Natural killer cell (primary cell): ENCODE measurements around the gene CEP57. TPM values are rescaled to one million over a fixed set of nuclear protein-coding genes. Genes with fewer than 3 reads are reported as not detected.

Experiments
- ATAC-seq, 3 donors: fragments of 150-1000 bp in 2 of 3; fragments of 200-7000 bp in 1 of 3; cut with Tn5 transposase; 1 replicate in 1 of 3; 2 replicates in 2 of 3; pipeline ENCODE4 v1.10.0; 2021; ENCODE audit warnings: mild to moderate bottlenecking in 2 of 3, moderate library complexity in 2 of 3
- DNase-seq, 2 donors: peaks; one replicate each; pipeline versions ENCODE4 v3.0.0 to v3.0.0-alpha.2; 2013 to 2021; ENCODE audit warnings: mixed read lengths in 1 of 2
- H3K27ac ChIP-seq: one replicate; pipeline ENCODE4 v1.5.1; 2013; ENCODE audit warnings: mild to moderate bottlenecking, low read length
- H3K27me3 ChIP-seq: one replicate; pipeline ENCODE4 v1.6.1; 2013; ENCODE audit warnings: low read length; ENCODE audit not compliant: control insufficient read depth, insufficient read depth
- H3K36me3 ChIP-seq: one replicate; pipeline ENCODE4 v1.6.1; 2013; ENCODE audit warnings: low read length; ENCODE audit not compliant: control insufficient read depth, insufficient read depth
- H3K4me1 ChIP-seq: one replicate; pipeline ENCODE4 v1.6.1; 2013; ENCODE audit warnings: low read length; ENCODE audit not compliant: control insufficient read depth, insufficient read depth
- H3K4me3 ChIP-seq: one replicate; pipeline ENCODE4 v1.5.1; 2013; ENCODE audit warnings: low read length
- H3K9me3 ChIP-seq: one replicate; pipeline ENCODE4 v1.6.1; 2013; ENCODE audit warnings: low read length; ENCODE audit not compliant: control insufficient read depth, insufficient read depth
- H3K27ac Mint-ChIP-seq, 2 donors: one replicate each; pipeline ENCODE4 v1.8.0; 2022; ENCODE audit warnings: mild to moderate bottlenecking in 2 of 2, mixed read lengths in 2 of 2, moderate library complexity in 1 of 2
- H3K27me3 Mint-ChIP-seq, 2 donors: one replicate each; pipeline ENCODE4 v1.8.0; 2022; ENCODE audit warnings: low read depth in 2 of 2, mixed read lengths in 2 of 2
- H3K36me3 Mint-ChIP-seq: one replicate; pipeline ENCODE4 v1.8.0; 2022; ENCODE audit warnings: mixed read lengths
- H3K4me1 Mint-ChIP-seq, 2 donors: one replicate each; pipeline ENCODE4 v1.8.0; 2022; ENCODE audit warnings: mixed read lengths in 2 of 2
- H3K4me3 Mint-ChIP-seq: one replicate; pipeline ENCODE4 v1.8.0; 2022; ENCODE audit warnings: mild to moderate bottlenecking, moderate library complexity, mixed read lengths
- H3K9me3 Mint-ChIP-seq, 2 donors: one replicate each; pipeline ENCODE4 v1.8.0; 2022; ENCODE audit warnings: mixed read lengths in 2 of 2
- CTCF ChIP-seq: fragments of 200-600 bp; IDR thresholded peaks from one replicate; pipeline ENCODE4 v1.8.0; 2022; ENCODE audit warnings: antibody characterized with exemption
- WGBS: methylation state at CpG from one replicate; pipeline ENCODE4 v1.1.7; 2013; ENCODE audit warnings: missing lambda C conversion rate; ENCODE audit not compliant: insufficient coverage; 5-methylcytosine and 5-hydroxymethylcytosine counted together
- intact Hi-C: fragments of 100-400 bp; cut with micrococcal nuclease; formaldehyde crosslinking; loops from one replicate; pipeline ENCODE4 v1.14.2; 2022
- total RNA-seq, 4 donors: library from RNA; stranded (reverse); fragments of 120-200 nt in 1 of 4; gene quantifications; one replicate each; pipeline versions ENCODE4 v1.2.3 to v1.2.4, GENCODE V29; 2013 to 2022

The CEP57 gene
- total RNA-seq, 3 donors from 2014 or later (not counting 1 experiment from before 2014, with no cell fraction given), result 40.8 to 64.9 (median 55.1) TPM

- Mint-ChIP-seq H3K36me3 (no peaks in the 10 kb centered on the region), H3K4me1 (no peaks in the 10 kb centered on the region), H3K27ac (no peak overlapping the region), H3K27me3 (peaks cover 1 to 8% of the 10 kb centered on the region in 2 donors), H3K9me3 (no peaks in the 10 kb centered on the region), H3K4me3 (no peak overlapping the region)
- ATAC-seq (no peak), DNase-seq (no peak)
- no peaks in the 10 kb centered on the region for H3K9me3 ChIP-seq
- 100% methylated on average over 2 of the region's 3 CpGs for WGBS
- H3K36me3 ChIP-seq, result peaks cover 17% of the 10 kb centered on the region
- H3K27me3 ChIP-seq, result no peaks in the 10 kb centered on the region
- intact Hi-C loops, result loop anchor here (10.0 kb wide), 1 partner anchor 1142 kb away; no protein-coding TSS in a partner anchor
- no peak for TF ChIP-seq CTCF
- no peaks in the 10 kb centered on the region for H3K4me1 ChIP-seq
- H3K27ac ChIP-seq, result no peak overlapping the region
- no peak overlapping the region for H3K4me3 ChIP-seq
Observed at GRCh38 chr11:95766701-95767100, 23.6 kb upstream of the CEP57 start.

DNA sequence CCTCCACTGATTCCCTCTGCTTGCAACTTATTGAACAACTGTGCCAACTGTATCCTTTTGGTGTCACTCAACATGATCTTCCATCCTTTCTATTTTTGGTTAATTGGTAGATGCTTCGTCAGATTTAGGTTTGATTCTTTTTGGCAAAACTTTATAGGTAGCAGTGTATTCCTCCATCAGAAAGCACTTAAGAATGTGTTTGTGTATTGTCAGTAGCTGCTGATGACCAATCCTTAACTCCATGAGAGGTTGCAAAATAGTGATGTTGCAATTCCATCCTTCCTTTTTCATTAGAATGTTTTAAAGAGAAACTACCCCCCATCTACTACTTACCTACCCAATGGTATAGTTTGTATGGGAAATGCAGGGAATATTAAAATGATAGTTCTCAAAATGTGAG is 22.8 kb upstream of the CEP57 start:
- Histone ChIP-seq H3K4me1 (no peaks in the 10 kb centered on the region), H3K36me3 (peaks cover 25% of the 10 kb centered on the region), H3K27me3 (no peaks in the 10 kb centered on the region), H3K4me3 (no peak overlapping the region), H3K27ac (no peak overlapping the region), H3K9me3 (no peaks in the 10 kb centered on the region)
- no peaks in the 10 kb centered on the region for H3K4me1 Mint-ChIP-seq
- no peak overlapping the region for H3K4me3 Mint-ChIP-seq
- no peak for TF ChIP-seq CTCF
- intact Hi-C loops, result loop anchor here (10.0 kb wide), 1 partner anchor 1143 kb away; no protein-coding TSS in a partner anchor
- DNase-seq, result no peak
- no peaks in the 10 kb centered on the region for H3K36me3 Mint-ChIP-seq
- no peak overlapping the region for H3K27ac Mint-ChIP-seq
- WGBS, result no CpG with 5 or more reads among the region's 1 CpG
- H3K9me3 Mint-ChIP-seq, result no peaks in the 10 kb centered on the region
- ATAC-seq, result no peak
- peaks cover 0 to under 1% of the 10 kb centered on the region in 2 donors for H3K27me3 Mint-ChIP-seq

- Mint-ChIP-seq H3K4me1 (no peaks in the 10 kb centered on the region), H3K27me3 (no peaks in the 10 kb centered on the region), H3K36me3 (peaks cover under 1% of the 10 kb centered on the region), H3K27ac (no peak overlapping the region), H3K9me3 (no peaks in the 10 kb centered on the region), H3K4me3 (no peak overlapping the region)
- Histone ChIP-seq H3K36me3 (peaks cover 32% of the 10 kb centered on the region), H3K27ac (no peak overlapping the region), H3K27me3 (no peaks in the 10 kb centered on the region), H3K9me3 (no peaks in the 10 kb centered on the region), H3K4me1 (no peaks in the 10 kb centered on the region), H3K4me3 (no peak overlapping the region)
- DNase-seq, result no peak
- intact Hi-C loops, result loop anchor here (10.0 kb wide), 1 partner anchor 1144 kb away; no protein-coding TSS in a partner anchor
- ATAC-seq, result no peak
- WGBS, result 98% methylated on average over 2 of the region's 2 CpGs
- TF ChIP-seq CTCF, result no peak
Observed at GRCh38 chr11:95768521-95768920, 21.8 kb upstream of the CEP57 start.

- Histone ChIP-seq H3K4me3 (no peak overlapping the region), H3K27ac (no peak overlapping the region), H3K9me3 (no peaks in the 10 kb centered on the region), H3K27me3 (no peaks in the 10 kb centered on the region), H3K36me3 (peaks cover 90% of the 10 kb centered on the region), H3K4me1 (no peaks in the 10 kb centered on the region)
- intact Hi-C loops, result no loop called here
- H3K36me3 Mint-ChIP-seq, result peaks cover 31% of the 10 kb centered on the region
- no peak overlapping the region for H3K27ac Mint-ChIP-seq
- no peak for TF ChIP-seq CTCF
- H3K4me1 Mint-ChIP-seq, result peaks cover 9 to 10% of the 10 kb centered on the region in 2 donors
- DNase-seq, result no peak
- H3K4me3 Mint-ChIP-seq, result no peak overlapping the region
- no peaks in the 10 kb centered on the region for H3K9me3 Mint-ChIP-seq
- ATAC-seq, result no peak
- no peaks in the 10 kb centered on the region for H3K27me3 Mint-ChIP-seq
Observed at GRCh38 chr11:95776859-95777258, 13.4 kb upstream of the CEP57 start.
